Activated T-helper 1 cell treated with anti-CD3 and anti-CD28 coated beads, Interleukin-2, amount 50 U/mL, for 16 hours (primary cell): ENCODE measurements around the gene ITPKA.

ENCODE experiments used
- DNase-seq, 2 donors: peaks; one replicate each; pipeline ENCODE4 v3.0.0-alpha.2; 2020; ENCODE audit warnings: low read depth in 1 of 2, low spot score in 1 of 2

ITPKA gene

GRCh38 chr15:41489641-41490040 is 4.0 kb upstream of the ITPKA start:
- DNase-seq = no peak

- no peak for DNase-seq
These were observed 3.3 kb upstream of the ITPKA start for GRCh38 chr15:41490355-41490754.

GRCh38 chr15:41491889-41492288 is 1.8 kb upstream of the ITPKA start:
- DNase-seq = no peak

GRCh38 chr15:41492597-41493204 is 973 bp upstream of the ITPKA start:
- no peak for DNase-seq

GRCh38 chr15:41493902-41494189 is 172 bp downstream of the ITPKA start:
- DNase-seq = no peak

GRCh38 chr15:41494190-41494921 is 682 bp downstream of the ITPKA start:
- DNase-seq = no peak

GRCh38 chr15:41494922-41495735 is 1.5 kb downstream of the ITPKA start:
- DNase-seq = no peak

GRCh38 chr15:41495736-41496599 is 2.3 kb downstream of the ITPKA start:
- DNase-seq = no peak

- DNase-seq = no peak
These were observed 5.0 kb downstream of the ITPKA start for GRCh38 chr15:41498657-41499056.

- no peak for DNase-seq
These were observed 5.6 kb downstream of the ITPKA start for GRCh38 chr15:41499109-41499851.

- no peak for DNase-seq
These were observed 7.7 kb downstream of the ITPKA start for GRCh38 chr15:41501191-41501917.

- DNase-seq = no peak
These were observed 8.5 kb downstream of the ITPKA start for GRCh38 chr15:41501931-41502794.

- no peak for DNase-seq
These were observed 9.4 kb downstream of the ITPKA start for GRCh38 chr15:41502795-41503668.

- no peak for DNase-seq
These were observed 10.0 kb downstream of the ITPKA start for GRCh38 chr15:41503669-41504010.

GRCh38 chr15:41504751-41505492 is 11.2 kb downstream of the ITPKA start:
- no peak for DNase-seq

- DNase-seq = no peak
These were observed 12.1 kb downstream of the ITPKA start for GRCh38 chr15:41505776-41506175.

- no peak for DNase-seq
These were observed 13.2 kb downstream of the ITPKA start for GRCh38 chr15:41506796-41507341.
